Endothelial cell of umbilical vein (primary cell): Measurements from ENCODE around the gene RAB20. TPM values are rescaled to one million over a fixed set of nuclear protein-coding genes. Genes with fewer than 3 reads are reported as not detected.

ENCODE experiments used
- BruUV-seq: library from RNA; stranded (reverse); fragments of 400-500 nt; replicated peaks from 2 replicates; lab custom pipeline; 2021; lab: Mats Ljungman, UMichigan
- CTCF ChIA-PET: fragments of 300-600, 350-600 bp; sonication (Branson Sonifier 250); formaldehyde crosslinking; loops from one replicate; lab custom pipeline; 2021; ENCODE audit warnings: antibody characterized with exemption, inconsistent platforms; lab: Charles Lee
- POLR2A ChIA-PET: fragments of 300-600, 350-600 bp; sonication (Branson Sonifier 250); formaldehyde crosslinking; loops from one replicate; lab custom pipeline; 2021; ENCODE audit warnings: antibody characterized with exemption, inconsistent platforms; lab: Charles Lee
- DNase-seq: peaks from one replicate; pipeline ENCODE4 v3.0.0-alpha.2; 2011; ENCODE audit warnings: low read depth, low spot score
- FAIRE-seq: peaks from 2 replicates; lab custom pipeline; 2011; peaks lifted over from hg19 to GRCh38; lab: Jason Lieb, UNC
- H2AFZ ChIP-seq: 2 replicates; pipeline ENCODE4 v1.6.0; 2012; ENCODE audit warnings: low read depth, low read length, control low read depth, inconsistent platforms
- H3K27ac ChIP-seq: 2 replicates; pipeline ENCODE4 v1.5.1; 2011; ENCODE audit warnings: low read depth, mild to moderate bottlenecking, control low read depth, low read length, moderate library complexity; ENCODE audit not compliant: insufficient read depth
- H3K27me3 ChIP-seq, 2 experiments: 2 replicates each; pipeline versions ENCODE4 v1.6.0 to v1.6.1; 2011; ENCODE audit warnings: low read length in 2 of 2, mixed read lengths in 1 of 2; ENCODE audit not compliant: control insufficient read depth in 2 of 2, insufficient read depth in 2 of 2
- H3K36me3 ChIP-seq, 2 experiments: 2 replicates in 1 of 2; 3 replicates in 1 of 2; pipeline ENCODE4 v1.5.1; 2011; ENCODE audit warnings: low read length in 2 of 2, mild to moderate bottlenecking in 1 of 2, moderate library complexity in 1 of 2; ENCODE audit not compliant: control insufficient read depth in 2 of 2, insufficient read depth in 2 of 2; ENCODE audit errors: extremely low read depth in 1 of 2
- H3K4me1 ChIP-seq: 3 replicates; pipeline ENCODE4 v1.5.1; 2011; ENCODE audit warnings: mild to moderate bottlenecking, low read length; ENCODE audit not compliant: control insufficient read depth, insufficient read depth; ENCODE audit errors: extremely low read depth
- H3K4me2 ChIP-seq: 2 replicates; pipeline ENCODE4 v1.6.1; 2011; ENCODE audit warnings: low read length, control low read depth, mixed read lengths; ENCODE audit not compliant: insufficient read depth
- H3K4me3 ChIP-seq, 3 experiments: fragments of 200-600 bp in 1 of 3; sonication (generic), shearing (Covaris generic) in 1 of 3; replicated peaks in 1 of 3; 2 replicates each; pipeline ENCODE4 v1.5.1; 2011 to 2016; ENCODE audit warnings: control low read depth in 3 of 3, low read length in 3 of 3, mild to moderate bottlenecking in 2 of 3, inconsistent platforms in 1 of 3, low read depth in 1 of 3, moderate library complexity in 1 of 3; ENCODE audit not compliant: insufficient read depth in 1 of 3
- H3K79me2 ChIP-seq: 2 replicates; pipeline ENCODE4 v1.6.0; 2012; ENCODE audit warnings: low read length, inconsistent platforms; ENCODE audit not compliant: control insufficient read depth, insufficient read depth
- H3K9ac ChIP-seq: replicated peaks from 2 replicates; pipeline ENCODE3; 2011; ENCODE audit warnings: low read length, control low read depth; ENCODE audit not compliant: insufficient read depth; ENCODE audit errors: extremely low read depth
- H3K9me1 ChIP-seq: replicated peaks from 3 replicates; pipeline ENCODE4 v1.6.0; 2011; ENCODE audit warnings: mild to moderate bottlenecking, low read length; ENCODE audit not compliant: control insufficient read depth, insufficient read depth; ENCODE audit errors: extremely low read depth
- H3K9me3 ChIP-seq: replicated peaks from 2 replicates; pipeline ENCODE4 v1.5.1; 2012; ENCODE audit warnings: low read length, inconsistent platforms; ENCODE audit not compliant: control insufficient read depth, insufficient read depth
- H4K20me1 ChIP-seq: replicated peaks from 2 replicates; pipeline ENCODE3; 2011; ENCODE audit warnings: mild to moderate bottlenecking, low read length; ENCODE audit not compliant: control insufficient read depth, insufficient read depth; ENCODE audit errors: extremely low read depth
- CTCF ChIP-seq, 2 donors: IDR thresholded peaks; 1 replicate in 1 of 2; 2 replicates in 1 of 2; pipeline ENCODE4 v1.5.1; 2011; ENCODE audit warnings: low read length in 2 of 2, mild to moderate bottlenecking in 2 of 2, moderate library complexity in 2 of 2, control low read depth in 1 of 2, inconsistent platforms in 1 of 2, low read depth in 1 of 2; ENCODE audit not compliant: insufficient read depth in 1 of 2; ENCODE audit errors: extremely low read depth in 1 of 2
- EZH2 ChIP-seq: IDR thresholded peaks from 2 replicates; pipeline ENCODE4 v1.6.1; 2012; ENCODE audit warnings: borderline replicate concordance, low read depth, mild to moderate bottlenecking, moderate library complexity, low read length, inconsistent platforms; ENCODE audit not compliant: severe bottlenecking
- FOS ChIP-seq: IDR thresholded peaks from 2 replicates; pipeline ENCODE4 v1.6.1; 2011; ENCODE audit warnings: mild to moderate bottlenecking, low read length, moderate library complexity, borderline replicate concordance; ENCODE audit not compliant: insufficient read depth
- GATA2 ChIP-seq: IDR thresholded peaks from 2 replicates; pipeline ENCODE4 v1.7.0; 2011; ENCODE audit warnings: low read depth, mild to moderate bottlenecking, moderate library complexity, mixed read lengths, low read length; ENCODE audit not compliant: insufficient read length, insufficient read depth
- JUN ChIP-seq: IDR thresholded peaks from 2 replicates; pipeline ENCODE4 v1.6.1; 2011; ENCODE audit warnings: borderline replicate concordance, low read depth; ENCODE audit not compliant: insufficient read length, insufficient read depth
- MAX ChIP-seq: IDR thresholded peaks from 2 replicates; pipeline ENCODE4 v1.6.1; 2011; ENCODE audit not compliant: insufficient read depth, insufficient read length
- MYC ChIP-seq: IDR thresholded peaks from one replicate; pipeline ENCODE4 v1.6.1; 2011; ENCODE audit warnings: mild to moderate bottlenecking, low read depth, low read length
- POLR2A ChIP-seq: IDR thresholded peaks from 2 replicates; pipeline ENCODE4 v1.6.1; 2012; ENCODE audit warnings: low read depth, mild to moderate bottlenecking, control low read depth, low read length
- POLR2AphosphoS5 ChIP-seq: IDR thresholded peaks from 2 replicates; pipeline ENCODE4 v1.6.1; 2012; ENCODE audit warnings: low read depth, mild to moderate bottlenecking, control low read depth, low read length, moderate library complexity; ENCODE audit not compliant: insufficient read depth
- dilution Hi-C: fragments of 300-500 bp; cut with MboI; formaldehyde crosslinking; loops from one replicate; pipeline ENCODE4 v1.15.0; 2019; ENCODE audit warnings: low sequenced_read_pairs; ENCODE audit not compliant: extremely low pct_ligation_motif_present
- intact Hi-C: fragments of 100-400 bp; cut with micrococcal nuclease; formaldehyde crosslinking; loops from one replicate; pipeline ENCODE4 v1.10.0; 2022
- polyA plus RNA-seq, 4 experiments: library from polyadenylated mRNA; depleted of rRNA in 3 of 4; stranded (reverse) in 3 of 4; unstranded in 1 of 4; fragments of >200 nt; gene quantifications; 2 replicates each; pipeline versions ENCODE4 v1.2.1 to v1.2.3, GENCODE V29; 2011 to 2012; ENCODE audit warnings: missing spikeins in 1 of 4
- total RNA-seq: library from RNA; stranded (reverse); gene quantifications from 2 replicates; pipeline ENCODE4 v1.2.3, GENCODE V29; 2021

RAB20 gene
- total and polyA plus RNA-seq, 2 donors (not counting 3 experiments of a cell fraction or from before 2014, with no cell fraction given): 1.3 to 1.7 TPM

GRCh38 chr13:110549795-110550160 is 11.7 kb downstream of the RAB20 start:
- no peaks in the 10 kb centered on the region for H3K9me1 ChIP-seq
- no peaks in the 10 kb centered on the region for H3K79me2 ChIP-seq
- no TSS peak for BruUV-seq
- ChIA-PET POLR2A (no interaction called here), CTCF (interaction anchor here (1.2 kb wide), 1 partner anchor 10 kb away, joined by 4 read pairs; no protein-coding TSS in a partner anchor)
- no peak overlapping the region for H3K4me3 ChIP-seq
- H3K27ac ChIP-seq: no peak overlapping the region
- no peak overlapping the region for H3K4me2 ChIP-seq
- no peak overlapping the region for H2AFZ ChIP-seq
- DNase-seq (no peak), FAIRE-seq (no peak)
- H3K4me1 ChIP-seq: peaks cover 12% of the 10 kb centered on the region
- intact Hi-C loops (no loop called here), dilution Hi-C loops (no loop called here)
- TF ChIP-seq MYC: no peak
- no peak for TF ChIP-seq CTCF (IDR thresholded peaks at IDR 0.05; ENCODE audit: extremely low read depth in 1 of 2, insufficient read depth in 1 of 2, low read depth in 1 of 2, low read length in 2 of 2)
- no peak for TF ChIP-seq FOS
- no peak for TF ChIP-seq EZH2
- no peak for TF ChIP-seq JUN
- no peak for TF ChIP-seq POLR2A
- TF ChIP-seq MAX: no peak
- TF ChIP-seq POLR2AphosphoS5: no peak
- TF ChIP-seq GATA2: no peak
- H4K20me1 ChIP-seq: no peaks in the 10 kb centered on the region
- no peak overlapping the region for H3K9ac ChIP-seq
- H3K9me3 ChIP-seq: no peaks in the 10 kb centered on the region
- H3K27me3 ChIP-seq: no peaks in the 10 kb centered on the region
- H3K36me3 ChIP-seq: no peaks in the 10 kb centered on the region
